ENCODE data around the gene PPFIBP1. TPM values are rescaled to one million over a fixed set of nuclear protein-coding genes. Genes with fewer than 3 reads are reported as not detected.
"Not testable (repeated sequence)": the region's sequence is repeated elsewhere in the genome, so short reads cannot be mapped to it uniquely, and the experiment has no call there.

The PPFIBP1 gene
- total and polyA plus RNA-seq, 9 of the 15 experiments (the other 6 are each of a cell fraction or from before 2014, with no cell fraction given) = 0.46 to 3.5 (median 1.8) TPM

DNA sequence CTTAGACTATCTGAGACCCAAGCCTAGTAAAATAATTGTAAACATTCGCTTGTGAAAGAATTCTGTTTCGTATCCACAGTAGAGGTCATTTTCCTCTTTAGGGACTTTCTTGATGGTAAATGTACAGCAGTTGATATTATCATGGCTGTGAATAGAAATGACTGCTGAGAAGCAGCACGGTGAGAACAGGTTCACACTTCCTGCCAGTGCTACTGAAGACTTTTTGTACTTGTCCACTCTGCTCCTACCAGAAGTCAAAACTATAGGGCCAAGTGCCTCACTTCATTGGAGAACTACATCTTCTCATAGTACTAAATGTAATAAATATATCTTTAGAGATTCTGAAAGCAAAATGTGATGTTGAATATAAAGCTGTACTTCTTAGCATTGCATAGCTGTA, 131.5 kb downstream of the PPFIBP1 start:
- WGBS (ENCODE audit: insufficient coverage, low coverage, missing lambda C conversion rate) = 0% methylated on average over 3 of the region's 3 CpGs
- intact Hi-C loops (cut with micrococcal nuclease); DNase-seq (ENCODE audit: extremely low read depth in 1 of 4, low spot score in 3 of 4); H3K27me3 ChIP-seq (ENCODE audit: control insufficient read depth in 2 of 2, insufficient read depth in 2 of 2, low read length in 2 of 2); POLR2A ChIA-PET; H3K36me3 ChIP-seq (ENCODE audit: control insufficient read depth, insufficient read depth, low read length); H2AFZ ChIP-seq (ENCODE audit: low read depth, low read length); H3K27ac ChIP-seq (ENCODE audit: extremely low read depth, low read depth, low read length); BruUV-seq (replicated peaks); CTCF ChIA-PET (ENCODE audit: low intra/inter-chr PET ratio); in situ Hi-C loops (cut with MboI); H3K79me2 ChIP-seq (ENCODE audit: control insufficient read depth, insufficient read depth, low read length); H4K20me1 ChIP-seq (replicated peaks; ENCODE audit: control insufficient read depth, insufficient read depth, low read length); ATAC-seq; H3K9me3 ChIP-seq (replicated peaks; ENCODE audit: control insufficient read depth, insufficient read depth, low read depth, low read length); H3K9ac ChIP-seq (ENCODE audit: insufficient read depth in 1 of 2, low read depth in 2 of 2, low read length in 2 of 2); H3K4me1 ChIP-seq (replicated peaks in 1 of 2; ENCODE audit: control insufficient read depth in 2 of 2, insufficient read depth in 2 of 2, low read length in 2 of 2); H3K4me3 ChIP-seq; H3K4me2 ChIP-seq (ENCODE audit: insufficient read depth, low read length); H3K9me1 ChIP-seq (ENCODE audit: control insufficient read depth, insufficient read depth, low read length): not testable (repeated sequence)
- peak; percentile 51 for FAIRE-seq

DNA sequence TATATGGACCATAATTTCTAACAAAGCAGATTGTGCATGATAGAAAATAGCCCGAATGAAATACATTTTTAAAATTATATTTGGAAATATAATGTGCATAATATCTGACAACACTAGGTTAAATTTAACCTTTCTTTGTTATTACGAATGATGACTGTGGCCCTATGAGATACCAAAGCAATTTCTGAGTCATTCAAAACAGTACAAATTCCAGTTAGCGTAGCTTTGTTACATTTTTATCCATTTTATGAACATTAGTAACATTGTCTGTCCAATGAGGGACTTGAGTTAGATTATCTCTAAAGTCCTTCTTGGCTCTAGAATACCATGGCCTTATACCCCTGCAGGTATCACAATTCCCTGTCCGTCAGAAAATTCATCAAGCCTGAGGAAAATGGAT, 133.3 kb downstream of the PPFIBP1 start:
- H3K4me3 ChIP-seq = no peak overlapping the region
- H3K4me2 ChIP-seq (ENCODE audit: insufficient read depth, low read length) = no peak overlapping the region
- POLR2A ChIA-PET = no interaction called here
- intact Hi-C loops (cut with micrococcal nuclease) = no loop called here
- ATAC-seq (no peak), DNase-seq (ENCODE audit: extremely low read depth in 1 of 4, low spot score in 3 of 4) (no peak), FAIRE-seq (no peak)
- H2AFZ ChIP-seq (ENCODE audit: low read depth, low read length) = no peak overlapping the region
- CTCF ChIA-PET (ENCODE audit: low intra/inter-chr PET ratio) = no interaction called here
- H3K79me2 ChIP-seq (ENCODE audit: control insufficient read depth, insufficient read depth, low read length) = no peaks in the 10 kb centered on the region
- no peaks in the 10 kb centered on the region for H3K9me3 ChIP-seq (replicated peaks; ENCODE audit: control insufficient read depth, insufficient read depth, low read depth, low read length)
- 2% methylated on average over 4 of the region's 4 CpGs for WGBS (ENCODE audit: insufficient coverage, low coverage, missing lambda C conversion rate)
- in situ Hi-C loops (cut with MboI) = no loop called here
- no peak for TF ChIP-seq ZNF212 (CRISPR knock-in tag; IDR thresholded peaks at IDR 0.05)
- no peak overlapping the region for H3K27ac ChIP-seq (ENCODE audit: extremely low read depth, low read depth, low read length)
- BruUV-seq (replicated peaks) = no TSS peak
- no peaks in the 10 kb centered on the region for H3K4me1 ChIP-seq (replicated peaks in 1 of 2; ENCODE audit: control insufficient read depth in 2 of 2, insufficient read depth in 2 of 2, low read length in 2 of 2)
- no peaks in the 10 kb centered on the region for H4K20me1 ChIP-seq (replicated peaks; ENCODE audit: control insufficient read depth, insufficient read depth, low read length)
- H3K36me3 ChIP-seq (ENCODE audit: control insufficient read depth, insufficient read depth, low read length) = no peaks in the 10 kb centered on the region
- no peak overlapping the region for H3K9ac ChIP-seq (ENCODE audit: insufficient read depth in 1 of 2, low read depth in 2 of 2, low read length in 2 of 2)
- H3K27me3 ChIP-seq (ENCODE audit: control insufficient read depth in 2 of 2, insufficient read depth in 2 of 2, low read length in 2 of 2) = peaks cover 0 to 2% of the 10 kb centered on the region in 2 experiments; a peak in 1 of 5 replicates
- no peaks in the 10 kb centered on the region for H3K9me1 ChIP-seq (ENCODE audit: control insufficient read depth, insufficient read depth, low read length)

Measured in K562 (cell line).